ENCODE measurements around the gene TMEM150B. TPM values are rescaled to one million over a fixed set of nuclear protein-coding genes. Genes with fewer than 3 reads are reported as not detected.

TMEM150B gene
- total and polyA plus RNA-seq, 2 of the 13 experiments (the other 11 are each of a cell fraction or from before 2014, with no cell fraction given) = 1.3 to 1.8 TPM

GRCh38 chr19:55339105-55339888 lies 14.2 kb upstream of the TMEM150B start, which contains the start of gene KMT5C (continued):
- no peak for TF ChIP-seq BCL3 (CRISPR knock-in tag; IDR thresholded peaks at IDR 0.05)
- TF ChIP-seq MEIS2 (CRISPR knock-in tag; IDR thresholded peaks at IDR 0.05) = peak; percentile 81; the same call in 1 of the 2 replicates
- no peak for TF ChIP-seq ZNF678 (CRISPR knock-in tag; IDR thresholded peaks at IDR 0.05)
- TF ChIP-seq ZNF451 (CRISPR knock-in tag; IDR thresholded peaks at IDR 0.05) = no peak
- no peak for TF ChIP-seq ATRX (CRISPR knock-in tag; IDR thresholded peaks at IDR 0.05; ENCODE audit: borderline replicate concordance)
- no peak; the same call in 1 of the 2 replicates for TF ChIP-seq SP1 (IDR thresholded peaks at IDR 0.05)
- TF ChIP-seq SP1 (CRISPR knock-in tag; IDR thresholded peaks at IDR 0.05) = peak; percentile 92
- TF ChIP-seq MTA3 (CRISPR knock-in tag; IDR thresholded peaks at IDR 0.05) = no peak
- 0 out of 2 replicates have a peak, but pooled peaks have one; percentile 15 for TF ChIP-seq HDAC2 (CRISPR knock-in tag; IDR thresholded peaks at IDR 0.05)
- TF ChIP-seq KDM3A (CRISPR knock-in tag; IDR thresholded peaks at IDR 0.05; ENCODE audit: low read depth) = 0 out of 2 replicates have a peak, but pooled peaks have one; percentile 41
- TF ChIP-seq ZNF333 (CRISPR knock-in tag; IDR thresholded peaks at IDR 0.05; ENCODE audit: borderline replicate concordance) = no peak
- peak; percentile 93 for TF ChIP-seq CREM (IDR thresholded peaks at IDR 0.05)
- peak; percentile 48; the same call in 1 of the 2 replicates for TF ChIP-seq CREM (CRISPR knock-in tag; IDR thresholded peaks at IDR 0.05)
- no peak for TF ChIP-seq TSC22D2 (CRISPR knock-in tag; IDR thresholded peaks at IDR 0.05; ENCODE audit: borderline replicate concordance)
- TF ChIP-seq, protein P1, sequence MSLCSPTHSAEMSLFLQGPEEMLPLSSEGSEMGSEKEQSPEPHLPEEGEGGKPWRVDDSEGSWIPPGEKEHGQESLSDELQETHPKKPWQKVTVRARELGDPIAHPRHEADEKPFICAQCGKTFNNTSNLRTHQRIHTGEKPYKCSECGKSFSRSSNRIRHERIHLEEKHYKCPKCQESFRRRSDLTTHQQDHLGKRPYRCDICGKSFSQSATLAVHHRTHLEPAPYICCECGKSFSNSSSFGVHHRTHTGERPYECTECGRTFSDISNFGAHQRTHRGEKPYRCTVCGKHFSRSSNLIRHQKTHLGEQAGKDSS (CRISPR knock-in tag; IDR thresholded peaks at IDR 0.05; ENCODE audit: borderline replicate concordance, low read depth) = no peak
- peak; percentile 77; the same call in 1 of the 2 replicates for TF ChIP-seq RXRA (CRISPR knock-in tag; IDR thresholded peaks at IDR 0.05)
- no peak for TF ChIP-seq RNF2 (conservative IDR thresholded peaks at IDR 0.05; ENCODE audit: low read depth)
- no peak for TF ChIP-seq WIZ (CRISPR knock-in tag; IDR thresholded peaks at IDR 0.05)
- TF ChIP-seq ZNF292 (CRISPR knock-in tag; IDR thresholded peaks at IDR 0.05; ENCODE audit: borderline replicate concordance, low read depth) = no peak
- no peak for TF ChIP-seq RBFOX2 (IDR thresholded peaks at IDR 0.05; ENCODE audit: low read depth, low read length)
- no peak for TF ChIP-seq HOXA7 (CRISPR knock-in tag; IDR thresholded peaks at IDR 0.05)
- TF ChIP-seq, protein P2, sequence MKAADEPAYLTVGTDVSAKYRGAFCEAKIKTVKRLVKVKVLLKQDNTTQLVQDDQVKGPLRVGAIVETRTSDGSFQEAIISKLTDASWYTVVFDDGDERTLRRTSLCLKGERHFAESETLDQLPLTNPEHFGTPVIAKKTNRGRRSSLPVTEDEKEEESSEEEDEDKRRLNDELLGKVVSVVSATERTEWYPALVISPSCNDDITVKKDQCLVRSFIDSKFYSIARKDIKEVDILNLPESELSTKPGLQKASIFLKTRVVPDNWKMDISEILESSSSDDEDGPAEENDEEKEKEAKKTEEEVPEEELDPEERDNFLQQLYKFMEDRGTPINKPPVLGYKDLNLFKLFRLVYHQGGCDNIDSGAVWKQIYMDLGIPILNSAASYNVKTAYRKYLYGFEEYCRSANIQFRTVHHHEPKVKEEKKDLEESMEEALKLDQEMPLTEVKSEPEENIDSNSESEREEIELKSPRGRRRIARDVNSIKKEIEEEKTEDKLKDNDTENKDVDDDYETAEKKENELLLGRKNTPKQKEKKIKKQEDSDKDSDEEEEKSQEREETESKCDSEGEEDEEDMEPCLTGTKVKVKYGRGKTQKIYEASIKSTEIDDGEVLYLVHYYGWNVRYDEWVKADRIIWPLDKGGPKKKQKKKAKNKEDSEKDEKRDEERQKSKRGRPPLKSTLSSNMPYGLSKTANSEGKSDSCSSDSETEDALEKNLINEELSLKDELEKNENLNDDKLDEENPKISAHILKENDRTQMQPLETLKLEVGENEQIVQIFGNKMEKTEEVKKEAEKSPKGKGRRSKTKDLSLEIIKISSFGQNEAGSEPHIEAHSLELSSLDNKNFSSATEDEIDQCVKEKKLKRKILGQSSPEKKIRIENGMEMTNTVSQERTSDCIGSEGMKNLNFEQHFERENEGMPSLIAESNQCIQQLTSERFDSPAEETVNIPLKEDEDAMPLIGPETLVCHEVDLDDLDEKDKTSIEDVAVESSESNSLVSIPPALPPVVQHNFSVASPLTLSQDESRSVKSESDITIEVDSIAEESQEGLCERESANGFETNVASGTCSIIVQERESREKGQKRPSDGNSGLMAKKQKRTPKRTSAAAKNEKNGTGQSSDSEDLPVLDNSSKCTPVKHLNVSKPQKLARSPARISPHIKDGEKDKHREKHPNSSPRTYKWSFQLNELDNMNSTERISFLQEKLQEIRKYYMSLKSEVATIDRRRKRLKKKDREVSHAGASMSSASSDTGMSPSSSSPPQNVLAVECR (CRISPR knock-in tag; IDR thresholded peaks at IDR 0.05; ENCODE audit: borderline replicate concordance) = peak; percentile 63; the same call in 1 of the 2 replicates

All from HepG2 (cell line).